Kidney (tissue), 14 donors: Measurements from ENCODE around the gene NT5DC1. TPM values are rescaled to one million over a fixed set of nuclear protein-coding genes. Genes with fewer than 3 reads are reported as not detected.

Experiments
- DNase-seq, 5 donors: peaks; one replicate each; pipeline ENCODE4 v3.0.0-alpha.2; 2013 to 2020
- FAIRE-seq: peaks from 2 replicates; lab custom pipeline; 2012; peaks lifted over from hg19 to GRCh38; lab: Jason Lieb, UNC
- H3K27ac ChIP-seq, 2 donors: one replicate each; pipeline ENCODE4 v1.7.0; 2013; ENCODE audit warnings: low read depth in 2 of 2, low read length in 2 of 2, inconsistent platforms in 1 of 2
- H3K27me3 ChIP-seq: one replicate; pipeline ENCODE4 v1.7.1; 2013; ENCODE audit warnings: low read length, inconsistent platforms; ENCODE audit not compliant: control insufficient read depth, insufficient read depth
- H3K36me3 ChIP-seq, 3 donors: one replicate each; pipeline versions ENCODE4 v1.7.0 to v1.7.1; 2013; ENCODE audit warnings: low read length in 3 of 3, control low read depth in 1 of 3, inconsistent platforms in 1 of 3; ENCODE audit not compliant: insufficient read depth in 3 of 3, control insufficient read depth in 2 of 3
- H3K4me1 ChIP-seq, 3 donors: one replicate each; pipeline versions ENCODE4 v1.7.0 to v1.7.1; 2013; ENCODE audit warnings: low read length in 3 of 3, inconsistent platforms in 1 of 3, low read depth in 1 of 3; ENCODE audit not compliant: control insufficient read depth in 2 of 3, insufficient read depth in 2 of 3
- H3K4me3 ChIP-seq, 3 donors: one replicate each; pipeline versions ENCODE4 v1.7.0 to v1.8.1; 2013; ENCODE audit warnings: low read length in 3 of 3, control low read depth in 1 of 3, inconsistent platforms in 1 of 3
- H3K9ac ChIP-seq, 3 donors: one replicate each; pipeline versions ENCODE4 v1.7.0 to v1.7.1; 2013; ENCODE audit warnings: low read length in 3 of 3, control low read depth in 1 of 3, inconsistent platforms in 1 of 3
- H3K9me3 ChIP-seq, 3 donors: one replicate each; pipeline versions ENCODE4 v1.7.0 to v1.7.1; 2013; ENCODE audit warnings: low read length in 3 of 3, control low read depth in 1 of 3, inconsistent platforms in 1 of 3; ENCODE audit not compliant: control insufficient read depth in 2 of 3, insufficient read depth in 1 of 3
- intact Hi-C: fragments of 100-400 bp; cut with DNase I; formaldehyde crosslinking; loops from one replicate; pipeline ENCODE4 v1.11.1; 2022
- polyA plus RNA-seq: library from polyadenylated mRNA; stranded (reverse); fragments of 350-450 nt; fragmentation: Illumina TruSeq; extraction: RNeasy Lipid Tissue Mini Kit (QIAGEN cat#74804); gene quantifications from one replicate; pipeline ENCODE4 v1.2.3, GENCODE V29; 2014; ENCODE audit warnings: low read depth, low replicate concordance; ENCODE audit not compliant: insufficient read depth
- total RNA-seq: library from RNA; stranded (reverse); fragmentation: NEBNext Ultra II Directional; extraction: Animal tissue kit (Norgen Biotek cat#: 25700); gene quantifications from one replicate; pipeline ENCODE4 v1.2.1, GENCODE V29; 2021
- TF ChIP-seq, protein P1 (sequence below): IDR thresholded peaks from 3 replicates; pipeline ENCODE4 v1.5.1; 2012; ENCODE audit warnings: mild to moderate bottlenecking, moderate library complexity, borderline replicate concordance; ENCODE audit not compliant: insufficient read depth; ENCODE audit errors: extremely low read depth
- donor health status: control.
- donor health status: control.
- donor health status: control.
- donor health status: control.
- donor health status: control.
- donor health status: DM: yes; HTN: yes; CAD: no.
- donor health status: Normal renal cell carcinoma (clear cell type).

Gene NT5DC1
- total and polyA plus RNA-seq, 2 donors from 2014 or later: 34.8 to 41.7 TPM

DNA sequence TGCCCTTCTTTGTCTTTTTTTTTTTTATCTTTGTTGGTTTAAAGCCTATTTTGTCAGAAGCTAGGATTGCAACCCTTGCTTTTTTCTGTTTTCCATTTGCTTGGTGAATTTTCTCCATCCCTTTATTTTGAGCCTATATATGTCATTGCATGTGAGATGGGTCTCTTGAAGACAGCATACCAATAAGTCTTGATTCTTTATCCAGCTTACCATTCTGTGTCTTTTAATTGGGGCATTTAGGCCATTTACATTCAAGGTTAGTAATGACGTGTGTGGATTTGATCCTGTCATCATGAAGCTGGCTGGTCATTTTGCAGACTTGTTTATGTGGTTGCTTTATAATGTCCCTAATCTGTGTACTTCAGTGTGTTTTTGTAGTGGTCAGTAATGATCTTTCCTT lies 162.7 kb downstream of the NT5DC1 start:
- Histone ChIP-seq H3K9me3 (no peaks in the 10 kb centered on the region), H3K27me3 (no peaks in the 10 kb centered on the region), H3K9ac (no peak overlapping the region), H3K36me3 (peaks cover 0 to 2% (median 0%) of the 10 kb centered on the region in 3 donors), H3K4me1 (no peaks in the 10 kb centered on the region), H3K4me3 (no peak overlapping the region), H3K27ac (no peak overlapping the region)
- TF ChIP-seq, protein P1, sequence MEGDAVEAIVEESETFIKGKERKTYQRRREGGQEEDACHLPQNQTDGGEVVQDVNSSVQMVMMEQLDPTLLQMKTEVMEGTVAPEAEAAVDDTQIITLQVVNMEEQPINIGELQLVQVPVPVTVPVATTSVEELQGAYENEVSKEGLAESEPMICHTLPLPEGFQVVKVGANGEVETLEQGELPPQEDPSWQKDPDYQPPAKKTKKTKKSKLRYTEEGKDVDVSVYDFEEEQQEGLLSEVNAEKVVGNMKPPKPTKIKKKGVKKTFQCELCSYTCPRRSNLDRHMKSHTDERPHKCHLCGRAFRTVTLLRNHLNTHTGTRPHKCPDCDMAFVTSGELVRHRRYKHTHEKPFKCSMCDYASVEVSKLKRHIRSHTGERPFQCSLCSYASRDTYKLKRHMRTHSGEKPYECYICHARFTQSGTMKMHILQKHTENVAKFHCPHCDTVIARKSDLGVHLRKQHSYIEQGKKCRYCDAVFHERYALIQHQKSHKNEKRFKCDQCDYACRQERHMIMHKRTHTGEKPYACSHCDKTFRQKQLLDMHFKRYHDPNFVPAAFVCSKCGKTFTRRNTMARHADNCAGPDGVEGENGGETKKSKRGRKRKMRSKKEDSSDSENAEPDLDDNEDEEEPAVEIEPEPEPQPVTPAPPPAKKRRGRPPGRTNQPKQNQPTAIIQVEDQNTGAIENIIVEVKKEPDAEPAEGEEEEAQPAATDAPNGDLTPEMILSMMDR: no peak
- DNase-seq (no peak), FAIRE-seq (no peak)
- intact Hi-C loops: no loop called here

DNA sequence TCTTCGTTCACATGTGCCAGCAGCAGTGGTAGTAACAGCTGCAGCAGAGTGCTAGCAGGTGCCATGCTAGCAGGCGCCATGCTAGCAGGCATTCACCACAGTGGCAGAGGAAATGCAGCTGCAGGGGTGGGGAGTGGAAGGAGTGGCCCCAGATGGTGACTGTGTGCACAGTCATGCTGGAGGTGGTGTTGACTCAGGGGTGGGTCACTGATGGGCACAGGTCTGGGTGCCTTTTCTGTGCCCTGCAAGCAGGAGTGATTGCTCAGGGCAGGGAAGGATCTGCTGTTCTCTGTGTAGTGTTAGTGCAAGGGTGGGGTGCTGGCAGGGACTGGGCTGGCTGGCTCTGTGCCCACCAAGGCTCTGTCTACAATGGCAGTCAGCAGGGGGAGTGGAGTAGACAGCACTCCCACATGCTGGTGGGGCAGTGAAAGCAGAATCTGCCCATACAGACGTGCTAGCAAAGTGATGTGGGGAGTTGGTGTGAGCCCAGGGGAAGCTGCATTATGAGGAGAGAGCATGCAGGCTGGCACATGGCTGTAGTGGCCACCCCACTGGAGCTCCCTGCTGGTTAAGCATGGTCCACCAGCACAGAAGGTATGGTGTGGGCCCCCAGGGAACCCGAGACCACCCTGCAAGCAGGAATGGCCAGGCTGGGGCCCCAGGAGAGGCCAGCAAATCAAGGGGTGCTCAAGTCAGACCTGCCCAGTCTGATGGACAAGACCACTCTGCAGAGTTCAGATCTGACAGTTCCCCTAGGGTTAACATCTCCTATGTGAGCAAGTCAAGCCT lies 164.6 kb downstream of the NT5DC1 start:
- Histone ChIP-seq H3K9me3 (no peaks in the 10 kb centered on the region), H3K27ac (no peak overlapping the region), H3K27me3 (no peaks in the 10 kb centered on the region), H3K9ac (no peak overlapping the region), H3K4me1 (no peaks in the 10 kb centered on the region), H3K36me3 (no peaks in the 10 kb centered on the region), H3K4me3 (no peak overlapping the region)
- FAIRE-seq (no peak), DNase-seq (no peak)
- intact Hi-C loops: no loop called here
- TF ChIP-seq, protein P1: no peak

DNA sequence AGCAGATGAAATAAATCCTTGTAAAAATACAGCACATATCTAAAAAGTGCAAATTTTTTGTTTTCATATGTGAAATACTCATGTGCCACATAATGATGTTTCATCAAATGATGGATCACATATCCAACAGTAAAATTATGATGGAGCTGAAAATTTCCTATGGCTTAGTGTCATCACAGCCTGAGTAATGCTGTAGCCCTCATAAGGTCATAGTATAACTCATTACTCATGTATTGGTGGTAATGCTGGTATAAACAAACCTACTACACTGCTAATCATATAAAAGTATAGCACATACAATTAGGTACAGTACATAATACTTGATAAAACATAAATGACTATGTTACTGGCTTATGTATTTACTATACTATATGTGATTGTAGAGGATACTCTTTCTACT lies 166.2 kb downstream of the NT5DC1 start:
- FAIRE-seq (no peak), DNase-seq (no peak)
- H3K4me1 ChIP-seq: no peaks in the 10 kb centered on the region
- no peak overlapping the region for H3K9ac ChIP-seq
- H3K36me3 ChIP-seq: no peaks in the 10 kb centered on the region
- H3K4me3 ChIP-seq: no peak overlapping the region
- H3K27me3 ChIP-seq: no peaks in the 10 kb centered on the region
- TF ChIP-seq, protein P1: no peak
- no peak overlapping the region for H3K27ac ChIP-seq
- no peaks in the 10 kb centered on the region for H3K9me3 ChIP-seq
- intact Hi-C loops: no loop called here
